ENCODE results near the gene SOX9. TPM values are rescaled to one million over a fixed set of nuclear protein-coding genes. Genes with fewer than 3 reads are reported as not detected.

Gene SOX9
- not detected for polyA plus RNA-seq (2013)

- Histone ChIP-seq H3K27ac (ENCODE audit: insufficient read depth in 1 of 2, low read depth in 1 of 2, low read length in 2 of 2, poor library complexity in 1 of 2, severe bottlenecking in 2 of 2) (no peak within 1 kb of the TSS), H3K4me1 (ENCODE audit: control extremely low read depth in 1 of 4, control insufficient read depth in 4 of 4, insufficient read depth in 4 of 4, low read length in 3 of 4) (peaks cover 0 to 42% (median 19%) of the 10 kb centered on the region in 4 experiments), H3K4me3 (ENCODE audit: control insufficient read depth in 1 of 7, extremely low read depth in 1 of 7, insufficient read depth in 4 of 7, low read depth in 2 of 7, low read length in 6 of 7) (peak within 1 kb of the TSS in 4 of 7 experiments; percentile 0 to 48 (median 37)), H3K27me3 (replicated peaks in 2 of 5; ENCODE audit: control insufficient read depth in 4 of 5, insufficient read depth in 5 of 5, low read length in 4 of 5) (peaks cover 3 to 100% (median 56%) of the 10 kb centered on the region in 5 experiments), H3K36me3 (ENCODE audit: control insufficient read depth in 4 of 4, insufficient read depth in 4 of 4, low read length in 3 of 4) (no peaks in the 10 kb centered on the region), H3K9me3 (ENCODE audit: control extremely low read depth in 1 of 5, control insufficient read depth in 4 of 5, insufficient read depth in 2 of 5, low read depth in 1 of 5, low read length in 4 of 5) (peaks cover 0 to 3% (median 0%) of the 10 kb centered on the region in 5 experiments)
- POLR2A ChIA-PET: no interaction called here
- WGBS (ENCODE audit: insufficient coverage): 0% methylated on average over 5 of the region's 27 CpGs
- CTCF ChIA-PET: no interaction called here
- DNase-seq: peak in 2 of 3 donors; percentile 29 to 42
Measured at GRCh38 chr17:72120642-72121163, at the start of gene SOX9. SOX9 (plus strand) TSS chr17:72121020; CDS start chr17:72121392, 372 bp downstream.

- no peaks in the 10 kb centered on the region for H3K36me3 ChIP-seq (ENCODE audit: control insufficient read depth in 4 of 4, insufficient read depth in 4 of 4, low read length in 3 of 4)
- no peaks in the 10 kb centered on the region for H3K4me1 ChIP-seq (ENCODE audit: control extremely low read depth in 1 of 4, control insufficient read depth in 4 of 4, insufficient read depth in 4 of 4, low read length in 3 of 4)
- CTCF ChIA-PET: no interaction called here
- POLR2A ChIA-PET: no interaction called here
- H3K4me3 ChIP-seq (ENCODE audit: control insufficient read depth in 1 of 7, extremely low read depth in 1 of 7, insufficient read depth in 4 of 7, low read depth in 2 of 7, low read length in 6 of 7): no peak overlapping the region
- H3K27ac ChIP-seq (ENCODE audit: insufficient read depth in 1 of 2, low read depth in 1 of 2, low read length in 2 of 2, poor library complexity in 1 of 2, severe bottlenecking in 2 of 2): no peak overlapping the region
- H3K27me3 ChIP-seq (replicated peaks in 2 of 5; ENCODE audit: control insufficient read depth in 4 of 5, insufficient read depth in 5 of 5, low read length in 4 of 5): no peaks in the 10 kb centered on the region
- no peak for DNase-seq
- 85% methylated on average over 3 of the region's 4 CpGs for WGBS (ENCODE audit: insufficient coverage)
- no peaks in the 10 kb centered on the region for H3K9me3 ChIP-seq (ENCODE audit: control extremely low read depth in 1 of 5, control insufficient read depth in 4 of 5, insufficient read depth in 2 of 5, low read depth in 1 of 5, low read length in 4 of 5)
Measured at GRCh38 chr17:72071330-72071729, 49.5 kb upstream of the SOX9 start.

- no peak for DNase-seq
- 93% methylated on average over 7 of the region's 7 CpGs for WGBS (ENCODE audit: insufficient coverage)
- ChIA-PET CTCF (interaction anchor here (0.6 kb wide), 1 partner anchor 233 kb away, joined by 3 read pairs; no protein-coding TSS in a partner anchor), POLR2A (no interaction called here)
- Histone ChIP-seq H3K4me3 (ENCODE audit: control insufficient read depth in 1 of 7, extremely low read depth in 1 of 7, insufficient read depth in 4 of 7, low read depth in 2 of 7, low read length in 6 of 7) (no peak overlapping the region), H3K36me3 (ENCODE audit: control insufficient read depth in 4 of 4, insufficient read depth in 4 of 4, low read length in 3 of 4) (no peaks in the 10 kb centered on the region), H3K9me3 (ENCODE audit: control extremely low read depth in 1 of 5, control insufficient read depth in 4 of 5, insufficient read depth in 2 of 5, low read depth in 1 of 5, low read length in 4 of 5) (no peaks in the 10 kb centered on the region), H3K27ac (ENCODE audit: insufficient read depth in 1 of 2, low read depth in 1 of 2, low read length in 2 of 2, poor library complexity in 1 of 2, severe bottlenecking in 2 of 2) (no peak overlapping the region), H3K4me1 (ENCODE audit: control extremely low read depth in 1 of 4, control insufficient read depth in 4 of 4, insufficient read depth in 4 of 4, low read length in 3 of 4) (no peaks in the 10 kb centered on the region), H3K27me3 (replicated peaks in 2 of 5; ENCODE audit: control insufficient read depth in 4 of 5, insufficient read depth in 5 of 5, low read length in 4 of 5) (no peaks in the 10 kb centered on the region)
Measured at GRCh38 chr17:72075995-72076677, 44.7 kb upstream of the SOX9 start.

- Histone ChIP-seq H3K4me1 (ENCODE audit: control extremely low read depth in 1 of 4, control insufficient read depth in 4 of 4, insufficient read depth in 4 of 4, low read length in 3 of 4) (no peaks in the 10 kb centered on the region), H3K36me3 (ENCODE audit: control insufficient read depth in 4 of 4, insufficient read depth in 4 of 4, low read length in 3 of 4) (no peaks in the 10 kb centered on the region), H3K27ac (ENCODE audit: insufficient read depth in 1 of 2, low read depth in 1 of 2, low read length in 2 of 2, poor library complexity in 1 of 2, severe bottlenecking in 2 of 2) (no peak overlapping the region), H3K9me3 (ENCODE audit: control extremely low read depth in 1 of 5, control insufficient read depth in 4 of 5, insufficient read depth in 2 of 5, low read depth in 1 of 5, low read length in 4 of 5) (no peaks in the 10 kb centered on the region), H3K4me3 (ENCODE audit: control insufficient read depth in 1 of 7, extremely low read depth in 1 of 7, insufficient read depth in 4 of 7, low read depth in 2 of 7, low read length in 6 of 7) (no peak overlapping the region), H3K27me3 (replicated peaks in 2 of 5; ENCODE audit: control insufficient read depth in 4 of 5, insufficient read depth in 5 of 5, low read length in 4 of 5) (no peaks in the 10 kb centered on the region)
- 80% methylated on average over 1 of the region's 3 CpGs for WGBS (ENCODE audit: insufficient coverage)
- CTCF ChIA-PET: no interaction called here
- POLR2A ChIA-PET: no interaction called here
- DNase-seq: no peak
Measured at GRCh38 chr17:72076678-72077030, 44.2 kb upstream of the SOX9 start.

GRCh38 chr17:72077326-72077960, 43.4 kb upstream of the SOX9 start:
- H3K27me3 ChIP-seq (replicated peaks in 2 of 5; ENCODE audit: control insufficient read depth in 4 of 5, insufficient read depth in 5 of 5, low read length in 4 of 5): no peaks in the 10 kb centered on the region
- no peak for DNase-seq
- no peak overlapping the region for H3K27ac ChIP-seq (ENCODE audit: insufficient read depth in 1 of 2, low read depth in 1 of 2, low read length in 2 of 2, poor library complexity in 1 of 2, severe bottlenecking in 2 of 2)
- POLR2A ChIA-PET: no interaction called here
- no peaks in the 10 kb centered on the region for H3K36me3 ChIP-seq (ENCODE audit: control insufficient read depth in 4 of 4, insufficient read depth in 4 of 4, low read length in 3 of 4)
- no peaks in the 10 kb centered on the region for H3K9me3 ChIP-seq (ENCODE audit: control extremely low read depth in 1 of 5, control insufficient read depth in 4 of 5, insufficient read depth in 2 of 5, low read depth in 1 of 5, low read length in 4 of 5)
- CTCF ChIA-PET: no interaction called here
- 74% methylated on average over 3 of the region's 4 CpGs for WGBS (ENCODE audit: insufficient coverage)
- no peaks in the 10 kb centered on the region for H3K4me1 ChIP-seq (ENCODE audit: control extremely low read depth in 1 of 4, control insufficient read depth in 4 of 4, insufficient read depth in 4 of 4, low read length in 3 of 4)
- H3K4me3 ChIP-seq (ENCODE audit: control insufficient read depth in 1 of 7, extremely low read depth in 1 of 7, insufficient read depth in 4 of 7, low read depth in 2 of 7, low read length in 6 of 7): no peak overlapping the region

GRCh38 chr17:72079700-72080099, 41.1 kb upstream of the SOX9 start:
- no peak for DNase-seq
- 83% methylated on average over 2 of the region's 3 CpGs for WGBS (ENCODE audit: insufficient coverage)
- Histone ChIP-seq H3K9me3 (ENCODE audit: control extremely low read depth in 1 of 5, control insufficient read depth in 4 of 5, insufficient read depth in 2 of 5, low read depth in 1 of 5, low read length in 4 of 5) (no peaks in the 10 kb centered on the region), H3K4me3 (ENCODE audit: control insufficient read depth in 1 of 7, extremely low read depth in 1 of 7, insufficient read depth in 4 of 7, low read depth in 2 of 7, low read length in 6 of 7) (no peak overlapping the region), H3K36me3 (ENCODE audit: control insufficient read depth in 4 of 4, insufficient read depth in 4 of 4, low read length in 3 of 4) (no peaks in the 10 kb centered on the region), H3K27me3 (replicated peaks in 2 of 5; ENCODE audit: control insufficient read depth in 4 of 5, insufficient read depth in 5 of 5, low read length in 4 of 5) (no peaks in the 10 kb centered on the region), H3K4me1 (ENCODE audit: control extremely low read depth in 1 of 4, control insufficient read depth in 4 of 4, insufficient read depth in 4 of 4, low read length in 3 of 4) (no peaks in the 10 kb centered on the region), H3K27ac (ENCODE audit: insufficient read depth in 1 of 2, low read depth in 1 of 2, low read length in 2 of 2, poor library complexity in 1 of 2, severe bottlenecking in 2 of 2) (no peak overlapping the region)
- ChIA-PET CTCF (no interaction called here), POLR2A (no interaction called here)

GRCh38 chr17:72087876-72088275, 32.9 kb upstream of the SOX9 start:
- Histone ChIP-seq H3K36me3 (ENCODE audit: control insufficient read depth in 4 of 4, insufficient read depth in 4 of 4, low read length in 3 of 4) (no peaks in the 10 kb centered on the region), H3K4me3 (ENCODE audit: control insufficient read depth in 1 of 7, extremely low read depth in 1 of 7, insufficient read depth in 4 of 7, low read depth in 2 of 7, low read length in 6 of 7) (no peak overlapping the region), H3K9me3 (ENCODE audit: control extremely low read depth in 1 of 5, control insufficient read depth in 4 of 5, insufficient read depth in 2 of 5, low read depth in 1 of 5, low read length in 4 of 5) (no peaks in the 10 kb centered on the region), H3K27me3 (replicated peaks in 2 of 5; ENCODE audit: control insufficient read depth in 4 of 5, insufficient read depth in 5 of 5, low read length in 4 of 5) (no peaks in the 10 kb centered on the region), H3K27ac (ENCODE audit: insufficient read depth in 1 of 2, low read depth in 1 of 2, low read length in 2 of 2, poor library complexity in 1 of 2, severe bottlenecking in 2 of 2) (no peak overlapping the region), H3K4me1 (ENCODE audit: control extremely low read depth in 1 of 4, control insufficient read depth in 4 of 4, insufficient read depth in 4 of 4, low read length in 3 of 4) (no peaks in the 10 kb centered on the region)
- no peak for DNase-seq
- ChIA-PET POLR2A (no interaction called here), CTCF (no interaction called here)
- no CpG with 5 or more reads among the region's 1 CpG for WGBS (ENCODE audit: insufficient coverage)
